ENCODE results near the gene NDUFV3. TPM values are rescaled to one million over a fixed set of nuclear protein-coding genes. Genes with fewer than 3 reads are reported as not detected.

The NDUFV3 gene
- total RNA-seq, 2 experiments from 2014 or later: 29.0 to 29.8 TPM

DNA sequence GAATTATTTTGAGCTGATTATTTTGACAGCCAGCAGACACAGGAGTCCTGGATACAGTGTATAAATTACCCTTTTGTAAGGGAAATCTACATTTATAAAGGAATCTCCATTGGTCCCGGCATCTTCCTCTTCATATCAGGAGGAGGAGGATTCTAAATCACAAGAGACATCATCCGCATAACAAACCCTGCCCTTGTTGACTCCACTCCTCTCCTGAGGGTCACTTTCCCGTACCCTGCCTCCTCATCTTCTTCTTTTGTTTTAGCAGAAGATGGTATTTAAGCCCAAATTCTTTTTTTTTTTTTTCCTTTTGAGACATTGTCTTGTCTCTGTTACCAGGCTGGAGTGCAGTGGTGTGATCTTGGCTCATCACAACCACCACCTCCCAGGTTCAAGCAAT, 66.6 kb downstream of the NDUFV3 start:
- DNase-seq (no peak), ATAC-seq (no peak)
- Mint-ChIP-seq H3K36me3 (ENCODE audit: low read depth) (no peaks in the 10 kb centered on the region), H3K27me3 (no peaks in the 10 kb centered on the region), H3K27ac (no peak overlapping the region), H3K4me3 (no peak overlapping the region), H3K9me3 (no peaks in the 10 kb centered on the region), H3K4me1 (ENCODE audit: low read depth) (no peaks in the 10 kb centered on the region)
- POLR2A ChIA-PET: no interaction called here
- intact Hi-C loops (cut with micrococcal nuclease): no loop called here
- no peak for TF ChIP-seq CTCF (IDR thresholded peaks at IDR 0.05)
- CTCF ChIA-PET: no interaction called here

DNA sequence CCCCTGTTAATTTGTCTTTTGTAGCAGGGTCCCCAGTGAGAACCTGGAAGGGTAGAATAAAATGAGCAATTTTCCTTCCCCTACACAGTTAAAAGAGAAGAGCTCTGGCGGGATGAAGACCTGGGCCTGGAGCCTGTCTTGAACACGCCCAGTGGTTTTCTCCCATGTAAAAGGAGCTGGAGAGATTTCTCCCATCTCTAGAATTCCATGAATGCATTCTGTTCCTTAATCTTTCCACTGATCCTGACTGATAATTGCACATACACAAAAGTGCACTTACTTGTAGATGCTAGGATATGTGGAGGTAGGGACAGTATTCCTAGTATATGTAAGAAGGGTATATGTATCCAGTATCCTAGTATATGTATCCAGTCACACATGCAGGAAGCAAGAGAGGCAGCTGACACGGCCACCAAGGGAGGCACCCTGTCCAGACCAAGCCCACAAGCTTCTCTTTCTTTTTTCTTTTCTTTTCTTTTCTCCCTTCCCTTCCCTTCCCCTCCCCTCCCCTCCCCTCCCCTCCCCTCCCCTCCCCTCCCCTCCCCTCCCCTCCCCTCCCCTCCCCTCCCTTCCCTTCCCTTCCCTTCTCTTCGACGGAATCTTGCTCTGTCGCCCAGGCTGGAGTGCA, 69.4 kb downstream of the NDUFV3 start:
- intact Hi-C loops (cut with micrococcal nuclease): no loop called here
- Mint-ChIP-seq H3K9me3 (no peaks in the 10 kb centered on the region), H3K4me1 (ENCODE audit: low read depth) (no peaks in the 10 kb centered on the region), H3K27ac (no peak overlapping the region), H3K4me3 (no peak overlapping the region), H3K27me3 (no peaks in the 10 kb centered on the region), H3K36me3 (ENCODE audit: low read depth) (no peaks in the 10 kb centered on the region)
- no peak for DNase-seq
- TF ChIP-seq CTCF (IDR thresholded peaks at IDR 0.05): no peak
- CTCF ChIA-PET: no interaction called here
- POLR2A ChIA-PET: interaction anchor here (1.5 kb wide), 1 partner anchor 11 kb away, joined by 4 read pairs; no protein-coding TSS in a partner anchor
- no peak for ATAC-seq

Small RNAs within 50 kb of the gene (microRNA-seq; reads per million reads assigned to microRNA genes)
- not detected for gene MIR5692B (ENCODE audit: borderline microRNAs expressed, borderline replicate concordance)

Other genes starting within 250 kb of the NDUFV3 start
- 10 to 100 TPM; 11.1 to 11.5 TPM for gene PDE9A, start 239.7 kb upstream of the NDUFV3 start, total RNA-seq
- gene WDR4, start 13.8 kb upstream of the NDUFV3 start, total RNA-seq: 10 to 100 TPM; 49.8 to 53.5 TPM
- under 1 TPM; 0.18 to 0.29 TPM for gene ERVH48-1, start 32.3 kb downstream of the NDUFV3 start, total RNA-seq
- 10 to 100 TPM; 12.6 to 14.1 TPM for gene PKNOX1, start 81.3 kb downstream of the NDUFV3 start, total RNA-seq
- gene CBS, start 182.5 kb downstream of the NDUFV3 start, total RNA-seq: 10 to 100 TPM; 91.3 to 91.9 TPM
- 10 to 100 TPM; 21.9 to 31.3 TPM for gene U2AF1, start 214.3 kb downstream of the NDUFV3 start, total RNA-seq

Measured in activated CD8-positive, alpha-beta T cell treated with anti-CD3 and anti-CD28 coated beads for 36 hours (primary cell).